ENCODE measurements around the gene ZNF225.

DNA sequence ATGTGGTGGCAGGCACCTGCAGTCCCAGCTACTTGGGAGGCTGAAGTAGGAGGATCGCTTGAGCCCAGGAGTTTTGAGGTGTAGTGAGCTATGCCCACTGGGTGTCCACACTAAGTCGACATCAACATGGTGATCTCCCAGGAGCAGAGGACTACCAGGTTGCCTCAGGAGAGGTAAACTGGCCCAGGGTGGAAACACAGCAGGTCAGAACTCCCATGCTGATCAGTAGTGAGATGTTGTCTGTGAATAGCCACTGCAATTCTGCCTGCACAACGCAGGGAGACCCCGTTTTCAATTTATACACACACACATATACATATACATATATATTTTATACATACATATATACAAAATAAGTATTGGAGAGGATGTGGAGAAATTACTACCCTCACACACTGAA lies 21.1 kb upstream of the ZNF225 start:
- TF ChIP-seq CTCF (IDR thresholded peaks at IDR 0.05; ENCODE audit: low read depth, low read length, poor library complexity, severe bottlenecking) = no peak
- no peak for TF ChIP-seq EZH2phosphoT487 (IDR thresholded peaks at IDR 0.05; ENCODE audit: borderline replicate concordance, low read length)
